Tibial nerve (tissue), 4 donors: ENCODE measurements around the gene NXPE4.
"Not testable (repeated sequence)": the region's sequence is repeated elsewhere in the genome, so short reads cannot be mapped to it uniquely, and the experiment has no call there.

Source experiments
- CTCF ChIP-seq, 5 experiments: fragments of 200-600 bp in 3 of 5; fragments of 450-650 bp in 2 of 5; sonication (generic) in 3 of 5; IDR thresholded peaks; one replicate each; pipeline ENCODE4 v1.5.1; 2016 to 2019; ENCODE audit warnings: antibody characterized with exemption in 5 of 5, mild to moderate bottlenecking in 3 of 5, moderate library complexity in 2 of 5
- EP300 ChIP-seq, 2 donors: sonication (generic); formaldehyde crosslinking; IDR thresholded peaks; one replicate each; pipeline ENCODE4 v1.6.1; 2017; ENCODE audit warnings: antibody characterized with exemption in 2 of 2, mild to moderate bottlenecking in 1 of 2
- POLR2A ChIP-seq, 2 donors: fragments of 450-650 bp; IDR thresholded peaks; one replicate each; pipeline ENCODE4 v1.6.1; 2017; ENCODE audit warnings: antibody characterized with exemption in 2 of 2, mild to moderate bottlenecking in 2 of 2, moderate library complexity in 2 of 2

GRCh38 chr11:114606802-114607075, 11.2 kb upstream of the NXPE4 start:
- not testable (repeated sequence) for TF ChIP-seq CTCF, POLR2A, EP300 (IDR thresholded peaks at IDR 0.05)
